Neural cell (in vitro differentiated cells): Measurements from ENCODE around the gene CFAP65. TPM values are rescaled to one million over a fixed set of nuclear protein-coding genes. Genes with fewer than 3 reads are reported as not detected.

Experiments
- H2AFZ ChIP-seq: fragments of 200-600, 300-800 bp; sonication (generic), shearing (Covaris generic); 2 replicates; pipeline ENCODE4 v1.6.0; 2014; ENCODE audit warnings: low read depth, mild to moderate bottlenecking, antibody characterized with exemption, low read length, moderate library complexity
- H3F3A ChIP-seq: fragments of 200-600 bp; shearing (Covaris generic); 2 replicates; pipeline ENCODE4 v1.6.1; 2016; ENCODE audit warnings: mild to moderate bottlenecking, moderate library complexity, mixed read lengths, antibody characterized with exemption, low read length; ENCODE audit not compliant: insufficient read depth, poor library complexity, severe bottlenecking
- H3K27ac ChIP-seq: fragments of 200-600, 300-800 bp; sonication (generic), shearing (Covaris generic); 2 replicates; pipeline ENCODE4 v1.5.1; 2014; ENCODE audit warnings: mild to moderate bottlenecking, low read length, moderate library complexity
- H3K27me3 ChIP-seq: fragments of 300-800, 200-600 bp; sonication (generic), shearing (Covaris generic); 2 replicates; pipeline ENCODE4 v1.6.0; 2014; ENCODE audit warnings: mild to moderate bottlenecking, low read depth, low read length, moderate library complexity; ENCODE audit not compliant: insufficient read depth
- H3K36me3 ChIP-seq: fragments of 300-800, 200-600 bp; sonication (generic), shearing (Covaris generic); 2 replicates; pipeline ENCODE4 v1.5.1; 2014; ENCODE audit warnings: mild to moderate bottlenecking, antibody characterized with exemption, low read length, moderate library complexity; ENCODE audit not compliant: insufficient read depth
- H3K4me2 ChIP-seq: fragments of 300-800, 200-600 bp; sonication (generic), shearing (Covaris generic); 2 replicates; pipeline ENCODE4 v1.6.0; 2014; ENCODE audit warnings: mild to moderate bottlenecking, low read length
- H3K4me3 ChIP-seq: fragments of 300-800, 200-600 bp; sonication (generic), shearing (Covaris generic); 2 replicates; pipeline ENCODE4 v1.5.1; 2014; ENCODE audit warnings: mild to moderate bottlenecking, low read length, moderate library complexity
- H3K79me2 ChIP-seq: fragments of 200-600 bp; shearing (Covaris generic); replicated peaks from 2 replicates; pipeline ENCODE4 v1.6.0; 2014; ENCODE audit warnings: mild to moderate bottlenecking, low read length, moderate library complexity; ENCODE audit not compliant: insufficient read depth
- H3K9ac ChIP-seq: fragments of 300-800, 200-600 bp; sonication (generic), shearing (Covaris generic); 2 replicates; pipeline ENCODE4 v1.6.1; 2016; ENCODE audit warnings: mild to moderate bottlenecking, low read length, mixed read lengths
- H3K9me2 ChIP-seq: fragments of 200-600 bp; shearing (Covaris generic); 2 replicates; pipeline ENCODE4 v1.6.1; 2016; ENCODE audit warnings: mild to moderate bottlenecking, low read length, mixed read lengths; ENCODE audit not compliant: insufficient read depth
- H3K9me3 ChIP-seq: fragments of 200-600, 300-800 bp; sonication (generic), shearing (Covaris generic); 2 replicates; pipeline ENCODE4 v1.6.1; 2016; ENCODE audit warnings: mild to moderate bottlenecking, mixed run types, low read length, moderate library complexity, mixed read lengths
- H4K20me1 ChIP-seq: fragments of 200-600 bp; shearing (Covaris generic); 2 replicates; pipeline ENCODE4 v1.6.1; 2016; ENCODE audit warnings: mild to moderate bottlenecking, mixed run types; ENCODE audit not compliant: insufficient read depth
- CTCF ChIP-seq: fragments of 450-650 bp; IDR thresholded peaks from 2 replicates; pipeline ENCODE4 v1.5.1; 2014; ENCODE audit warnings: antibody characterized with exemption, mild to moderate bottlenecking, moderate library complexity; ENCODE audit not compliant: poor library complexity, severe bottlenecking
- EP300 ChIP-seq: fragments of 450-650 bp; conservative IDR thresholded peaks from 2 replicates; pipeline ENCODE4 v1.6.1; 2014; ENCODE audit warnings: antibody characterized with exemption, mild to moderate bottlenecking, moderate library complexity; ENCODE audit not compliant: poor library complexity, severe bottlenecking
- EZH2 ChIP-seq: fragments of 200-600, 300-800 bp; shearing (Covaris generic), sonication (generic); IDR thresholded peaks from 2 replicates; pipeline ENCODE4 v1.6.1; 2014; ENCODE audit warnings: antibody characterized with exemption, low read length, borderline replicate concordance, mild to moderate bottlenecking; ENCODE audit not compliant: insufficient read depth, poor library complexity, severe bottlenecking
- MXI1 ChIP-seq: fragments of 450-650 bp; conservative IDR thresholded peaks from 2 replicates; pipeline ENCODE4 v1.6.1; 2014; ENCODE audit warnings: antibody characterized with exemption, mild to moderate bottlenecking; ENCODE audit not compliant: poor library complexity, severe bottlenecking
- POLR2AphosphoS5 ChIP-seq: IDR thresholded peaks from 2 replicates; pipeline ENCODE4 v1.6.1; 2012
- RAD21 ChIP-seq: fragments of 450-650 bp; conservative IDR thresholded peaks from 2 replicates; pipeline ENCODE4 v1.6.1; 2014; ENCODE audit warnings: antibody characterized with exemption, mild to moderate bottlenecking, moderate library complexity
- REST ChIP-seq: IDR thresholded peaks from 2 replicates; pipeline ENCODE4 v1.6.1; 2012; ENCODE audit warnings: borderline replicate concordance
- SMC3 ChIP-seq: fragments of 450-650 bp; conservative IDR thresholded peaks from 2 replicates; pipeline ENCODE4 v1.6.1; 2014; ENCODE audit warnings: antibody characterized with exemption, mild to moderate bottlenecking, moderate library complexity; ENCODE audit not compliant: poor library complexity
- TAF1 ChIP-seq: IDR thresholded peaks from 2 replicates; pipeline ENCODE4 v1.6.1; 2012; ENCODE audit warnings: low read depth
- polyA plus RNA-seq: library from polyadenylated mRNA; depleted of rRNA; stranded (reverse); fragments of >200 nt; gene quantifications from 2 replicates; pipeline ENCODE4 v1.2.3, GENCODE V29; 2014

CFAP65 gene
- polyA plus RNA-seq, 1 donor from 2014 or later: 1.1 TPM

GRCh38 chr2:218988650-218989049 lies 52.7 kb downstream of the CFAP65 start:
- H3F3A ChIP-seq: no peaks in the 10 kb centered on the region
- TF ChIP-seq EZH2 (no peak), SMC3 (no peak), RAD21 (no peak)
- H3K36me3 ChIP-seq: no peaks in the 10 kb centered on the region
- H3K4me3 ChIP-seq: no peak overlapping the region
- peaks cover 100% of the 10 kb centered on the region for H3K27me3 ChIP-seq
- H2AFZ ChIP-seq: no peak overlapping the region
- no peaks in the 10 kb centered on the region for H3K9me3 ChIP-seq
- H3K79me2 ChIP-seq: no peaks in the 10 kb centered on the region
- no peaks in the 10 kb centered on the region for H4K20me1 ChIP-seq
- no peak overlapping the region for H3K4me2 ChIP-seq
- H3K9me2 ChIP-seq: no peaks in the 10 kb centered on the region
- H3K9ac ChIP-seq: no peak overlapping the region
- no peak overlapping the region for H3K27ac ChIP-seq

- Histone ChIP-seq H3K9me3 (no peaks in the 10 kb centered on the region), H3K36me3 (no peaks in the 10 kb centered on the region), H3K79me2 (no peaks in the 10 kb centered on the region), H2AFZ (no peak overlapping the region), H3K4me2 (no peak overlapping the region), H3K9ac (no peak overlapping the region), H3K27ac (no peak overlapping the region), H3K4me3 (no peak overlapping the region), H3F3A (no peaks in the 10 kb centered on the region), H4K20me1 (no peaks in the 10 kb centered on the region), H3K27me3 (peaks cover 100% of the 10 kb centered on the region), H3K9me2 (no peaks in the 10 kb centered on the region)
- TF ChIP-seq TAF1: no peak
- no peak for TF ChIP-seq REST
- TF ChIP-seq RAD21: no peak
- TF ChIP-seq MXI1: no peak
- TF ChIP-seq EZH2: no peak
- no peak for TF ChIP-seq EP300
- TF ChIP-seq SMC3: no peak
- TF ChIP-seq POLR2AphosphoS5: no peak
- TF ChIP-seq CTCF: no peak
Measured at GRCh38 chr2:218988164-218988563, 53.2 kb downstream of the CFAP65 start.
